H1 (cell line): ENCODE measurements around the gene ZBTB20. TPM values are rescaled to one million over a fixed set of nuclear protein-coding genes. Genes with fewer than 3 reads are reported as not detected.

Source experiments
- GABPA ChIP-seq: IDR thresholded peaks from 2 replicates; pipeline ENCODE4 v1.6.1; 2011; ENCODE audit warnings: mild to moderate bottlenecking, low read length, moderate library complexity, borderline replicate concordance; ENCODE audit not compliant: insufficient read depth
- KDM4A ChIP-seq: IDR thresholded peaks from one replicate; pipeline ENCODE4 v1.7.1; 2012; ENCODE audit warnings: low read depth, mild to moderate bottlenecking, moderate library complexity, low read length, inconsistent platforms; ENCODE audit not compliant: severe bottlenecking
- KDM5A ChIP-seq: fragments of 200-600 bp; IDR thresholded peaks from 2 replicates; pipeline ENCODE4 v1.7.1; 2012; ENCODE audit warnings: mild to moderate bottlenecking, low read length, inconsistent platforms, mixed read lengths
- MAFK ChIP-seq: IDR thresholded peaks from 2 replicates; pipeline ENCODE4 v1.6.1; 2012; ENCODE audit warnings: low read depth, mild to moderate bottlenecking, improper control_type of control experiment, low read length
- SP2 ChIP-seq: IDR thresholded peaks from 2 replicates; pipeline ENCODE4 v1.6.1; 2012; ENCODE audit warnings: mild to moderate bottlenecking, low read length, inconsistent platforms
- SRF ChIP-seq: IDR thresholded peaks from 2 replicates; pipeline ENCODE4 v1.6.1; 2011; ENCODE audit warnings: mild to moderate bottlenecking, low read depth, low read length, moderate library complexity
- SUZ12 ChIP-seq: fragments of 200-600 bp; sonication (generic); IDR thresholded peaks from 2 replicates; pipeline ENCODE4 v1.6.1; 2012; ENCODE audit warnings: mild to moderate bottlenecking, inconsistent platforms, low read length, moderate library complexity, mixed read lengths
- TAF7 ChIP-seq: optimal IDR thresholded peaks from 2 replicates; pipeline ENCODE3; 2011; ENCODE audit warnings: low read depth, mild to moderate bottlenecking, inconsistent platforms, low read length, moderate library complexity, borderline replicate concordance
- TEAD4 ChIP-seq: IDR thresholded peaks from 2 replicates; pipeline ENCODE4 v1.6.1; 2012; ENCODE audit warnings: low read depth, low read length, inconsistent platforms, mixed read lengths
- YY1 ChIP-seq: IDR thresholded peaks from 2 replicates; pipeline ENCODE4 v1.6.1; 2011; ENCODE audit warnings: low read depth, mild to moderate bottlenecking, low read length
- ZNF274 ChIP-seq: IDR thresholded peaks from 2 replicates; pipeline ENCODE4 v1.7.0; 2012; ENCODE audit warnings: low read length, borderline replicate concordance; ENCODE audit errors: extremely low read depth
- polyA plus RNA-seq, 7 experiments: library from polyadenylated mRNA; depleted of rRNA in 3 of 7; stranded (reverse) in 5 of 7; unstranded in 2 of 7; fragments of >200 nt in 5 of 7; fragments of 200-250 nt in 2 of 7; gene quantifications; 1 replicate in 5 of 7; 2 replicates in 1 of 7; 4 replicates in 1 of 7; pipeline versions ENCODE4 v1.2.1 to v1.2.3, GENCODE V29; 2011 to 2013; ENCODE audit warnings: missing spikeins in 2 of 7, mixed read lengths in 2 of 7
- total RNA-seq: library from RNA; stranded (reverse); fragmentation: NEBNext Ultra II Directional; extraction: Animal tissue kit (Norgen Biotek cat#: 25700); gene quantifications from 2 replicates; pipeline ENCODE4 v1.2.1, GENCODE V29; 2021

The ZBTB20 gene
- total and polyA plus RNA-seq, 2 of the 8 experiments (the other 6 are each of a cell fraction or from before 2014, with no cell fraction given) = 0.35 to 1.3 TPM

DNA sequence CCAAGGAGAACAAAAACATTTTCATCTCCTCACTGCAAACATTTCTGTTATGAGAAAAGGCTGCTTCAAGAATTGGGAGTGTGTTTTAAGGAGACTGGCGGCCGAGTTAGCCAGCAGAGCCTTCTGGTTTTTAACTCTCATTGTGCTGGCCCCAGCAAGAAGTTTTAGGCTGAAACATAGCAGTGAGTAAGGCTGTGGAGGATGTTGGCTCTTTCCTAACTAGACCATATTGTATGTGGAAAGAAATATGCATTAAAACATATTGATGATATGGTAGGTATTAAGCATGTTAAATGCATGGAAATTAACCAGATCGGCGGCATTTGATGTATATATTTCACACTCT is 762.6 kb downstream of the ZBTB20 start (continued):
- TF ChIP-seq TEAD4 (no peak), ZNF274 (no peak), SUZ12 (no peak), KDM5A (no peak), KDM4A (no peak), MAFK (no peak), YY1 (no peak), SP2 (no peak), TAF7 (no peak), GABPA (no peak), SRF (no peak)
